Breast epithelium (tissue), 3 donors: Measurements from ENCODE around the gene GABPB1.

Experiments used
- POLR2A ChIP-seq: fragments of 450-650 bp; IDR thresholded peaks from one replicate; pipeline ENCODE4 v1.6.1; 2016; ENCODE audit warnings: antibody characterized with exemption, mild to moderate bottlenecking, moderate library complexity
- TF ChIP-seq, protein P1 (sequence below), 3 donors: fragments of 450-650 bp; IDR thresholded peaks; one replicate each; pipeline ENCODE4 v1.5.1; 2016 to 2017; ENCODE audit warnings: antibody characterized with exemption in 3 of 3, mild to moderate bottlenecking in 3 of 3, moderate library complexity in 3 of 3

DNA sequence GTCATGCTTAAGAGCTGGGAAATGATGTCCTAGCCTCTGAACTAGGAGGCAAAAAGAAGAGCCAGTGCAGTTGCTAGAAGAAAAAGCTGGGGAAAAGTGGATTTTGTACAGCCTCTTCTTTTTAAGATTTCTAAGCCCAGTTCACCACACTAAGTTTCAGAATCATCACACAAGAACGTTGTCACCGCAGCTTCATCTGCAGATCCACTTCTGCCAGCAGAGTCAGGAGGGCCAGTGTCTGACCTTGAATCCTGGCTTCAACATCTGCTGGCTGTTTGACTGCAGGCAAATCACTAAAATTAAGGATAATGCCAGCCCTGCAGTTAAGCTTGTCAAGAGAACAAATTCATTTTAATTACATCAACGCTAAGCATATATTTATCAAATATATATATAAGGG is 125.7 kb downstream of the GABPB1 start:
- no peak for TF ChIP-seq POLR2A
- TF ChIP-seq, protein P1, sequence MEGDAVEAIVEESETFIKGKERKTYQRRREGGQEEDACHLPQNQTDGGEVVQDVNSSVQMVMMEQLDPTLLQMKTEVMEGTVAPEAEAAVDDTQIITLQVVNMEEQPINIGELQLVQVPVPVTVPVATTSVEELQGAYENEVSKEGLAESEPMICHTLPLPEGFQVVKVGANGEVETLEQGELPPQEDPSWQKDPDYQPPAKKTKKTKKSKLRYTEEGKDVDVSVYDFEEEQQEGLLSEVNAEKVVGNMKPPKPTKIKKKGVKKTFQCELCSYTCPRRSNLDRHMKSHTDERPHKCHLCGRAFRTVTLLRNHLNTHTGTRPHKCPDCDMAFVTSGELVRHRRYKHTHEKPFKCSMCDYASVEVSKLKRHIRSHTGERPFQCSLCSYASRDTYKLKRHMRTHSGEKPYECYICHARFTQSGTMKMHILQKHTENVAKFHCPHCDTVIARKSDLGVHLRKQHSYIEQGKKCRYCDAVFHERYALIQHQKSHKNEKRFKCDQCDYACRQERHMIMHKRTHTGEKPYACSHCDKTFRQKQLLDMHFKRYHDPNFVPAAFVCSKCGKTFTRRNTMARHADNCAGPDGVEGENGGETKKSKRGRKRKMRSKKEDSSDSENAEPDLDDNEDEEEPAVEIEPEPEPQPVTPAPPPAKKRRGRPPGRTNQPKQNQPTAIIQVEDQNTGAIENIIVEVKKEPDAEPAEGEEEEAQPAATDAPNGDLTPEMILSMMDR (IDR thresholded peaks at IDR 0.05), result no peak
